K562 (cell line): ENCODE data around the gene PRTFDC1. TPM values are rescaled to one million over a fixed set of nuclear protein-coding genes. Genes with fewer than 3 reads are reported as not detected.

ENCODE experiments used
- ATF1 ChIP-seq, 2 experiments: fragments of 450-650 bp in 1 of 2; IDR thresholded peaks; 2 replicates each; pipeline ENCODE4 v1.6.1; 2016; ENCODE audit warnings: missing compliant biosample characterization in 1 of 2, missing genetic modification characterization in 1 of 2
- CCNT2 ChIP-seq: IDR thresholded peaks from 2 replicates; pipeline ENCODE4 v1.6.1; 2011; ENCODE audit warnings: borderline replicate concordance, low read depth, mild to moderate bottlenecking, moderate library complexity, mixed read lengths, low read length; ENCODE audit not compliant: insufficient read length; ENCODE audit errors: extremely low read depth
- CEBPG ChIP-seq, 3 experiments: fragments of 200-800 bp in 1 of 3; sonication (Bioruptor generic) in 1 of 3; sonication (generic) in 1 of 3; formaldehyde crosslinking in 1 of 3; IDR thresholded peaks in 2 of 3; conservative IDR thresholded peaks in 1 of 3; 2 replicates each; pipeline versions ENCODE4 v1.6.1 to v1.8.0; 2016 to 2022; ENCODE audit warnings: missing compliant biosample characterization in 2 of 3, missing genetic modification characterization in 2 of 3, mild to moderate bottlenecking in 1 of 3, missing genetic modification reagents in 1 of 3
- E2F8 ChIP-seq: fragments of 450-650 bp; IDR thresholded peaks from 2 replicates; pipeline ENCODE4 v1.7.1; 2018; ENCODE audit warnings: mild to moderate bottlenecking, low read depth; ENCODE audit not compliant: partially characterized antibody
- NEUROD1 ChIP-seq: fragments of 150-350 bp; IDR thresholded peaks from 2 replicates; pipeline ENCODE4 v1.6.1; 2014; ENCODE audit warnings: borderline replicate concordance, low read length, low read depth; ENCODE audit not compliant: partially characterized antibody
- PHB ChIP-seq: fragments of 250-450 bp; sonication (Bioruptor Pico); IDR thresholded peaks from 2 replicates; pipeline ENCODE4 v1.5.0; 2021
- RBFOX2 ChIP-seq: fragments of 200-400 bp; formaldehyde crosslinking; IDR thresholded peaks from 2 replicates; pipeline ENCODE4 v1.6.1; 2017; ENCODE audit warnings: low read depth, mild to moderate bottlenecking, low read length, moderate library complexity
- STAT6 ChIP-seq: sonication (generic); formaldehyde crosslinking; IDR thresholded peaks from 2 replicates; pipeline ENCODE4 v1.8.1; 2023; ENCODE audit warnings: mild to moderate bottlenecking, missing genetic modification reagents
- SUPT5H ChIP-seq: fragments of 450-650 bp; IDR thresholded peaks from 2 replicates; pipeline ENCODE4 v1.6.1; 2016
- TAF7 ChIP-seq: fragments of 450-650 bp; IDR thresholded peaks from 2 replicates; pipeline ENCODE4 v1.6.1; 2016; ENCODE audit warnings: missing genetic modification characterization, missing compliant biosample characterization
- XRCC5 ChIP-seq: fragments of 200-400 bp; formaldehyde crosslinking; IDR thresholded peaks from 2 replicates; pipeline ENCODE4 v1.6.1; 2017; ENCODE audit warnings: low read depth, mild to moderate bottlenecking, low read length
- ZBTB7A ChIP-seq: IDR thresholded peaks from 2 replicates; pipeline ENCODE4 v1.6.1; 2011; ENCODE audit warnings: low read depth, mild to moderate bottlenecking, low read length, moderate library complexity, borderline replicate concordance; ENCODE audit not compliant: control insufficient read depth
- ZNF764 ChIP-seq: fragments of 250-450 bp; sonication (Bioruptor Pico); IDR thresholded peaks from 2 replicates; pipeline ENCODE4 v1.4.0; 2020; ENCODE audit warnings: low read depth, mild to moderate bottlenecking, moderate library complexity
- polyA plus RNA-seq, 8 experiments: library from polyadenylated mRNA; depleted of rRNA in 4 of 8; stranded (reverse) in 5 of 8; unstranded in 3 of 8; fragments of >200 nt; fragmentation: Nextera tagmentation in 2 of 8; fragmentation: Illumina TruSeq in 1 of 8; extraction: Ambion mirVana in 2 of 8; extraction: Trizol in 1 of 8; gene quantifications; 2 replicates each; pipeline versions ENCODE4 v1.2.1 to v1.2.3, GENCODE V29; 2011 to 2014; ENCODE audit warnings: inconsistent platforms in 1 of 8, missing spikeins in 1 of 8
- total RNA-seq, 7 experiments: library from RNA; depleted of rRNA in 6 of 7; stranded (reverse); fragments of >200 nt in 6 of 7; fragmentation: Illumina TruSeq in 2 of 7; extraction: Trizol in 2 of 7; gene quantifications; 2 replicates each; pipeline versions ENCODE4 v1.2.1 to v1.2.3, GENCODE V29; 2011 to 2021; ENCODE audit warnings: low replicate concordance in 1 of 7
- TF ChIP-seq, protein P1 (sequence below): IDR thresholded peaks from 2 replicates; pipeline ENCODE4 v1.6.1; 2011; ENCODE audit not compliant: insufficient read length; ENCODE audit errors: extremely low read depth
- TF ChIP-seq, protein P2 (sequence below): sonication (generic); formaldehyde crosslinking; IDR thresholded peaks from 2 replicates; pipeline ENCODE4 v1.8.0; 2022; ENCODE audit warnings: mild to moderate bottlenecking, low read depth, missing genetic modification reagents
- TF ChIP-seq, protein P3 (sequence below), 3 experiments: IDR thresholded peaks in 2 of 3; conservative IDR thresholded peaks in 1 of 3; 2 replicates each; pipeline ENCODE4 v1.5.1; 2011 to 2012; ENCODE audit warnings: low read length in 3 of 3, mild to moderate bottlenecking in 3 of 3, control low read depth in 2 of 3, improper control_type of control experiment in 1 of 3, inconsistent platforms in 1 of 3, low read depth in 1 of 3, mixed read lengths in 1 of 3, moderate library complexity in 1 of 3; ENCODE audit not compliant: insufficient read depth in 2 of 3

The PRTFDC1 gene
- total and polyA plus RNA-seq, 9 of the 15 experiments (the other 6 are each of a cell fraction or from before 2014, with no cell fraction given): 7.0 to 27.6 (median 10.0) TPM

DNA sequence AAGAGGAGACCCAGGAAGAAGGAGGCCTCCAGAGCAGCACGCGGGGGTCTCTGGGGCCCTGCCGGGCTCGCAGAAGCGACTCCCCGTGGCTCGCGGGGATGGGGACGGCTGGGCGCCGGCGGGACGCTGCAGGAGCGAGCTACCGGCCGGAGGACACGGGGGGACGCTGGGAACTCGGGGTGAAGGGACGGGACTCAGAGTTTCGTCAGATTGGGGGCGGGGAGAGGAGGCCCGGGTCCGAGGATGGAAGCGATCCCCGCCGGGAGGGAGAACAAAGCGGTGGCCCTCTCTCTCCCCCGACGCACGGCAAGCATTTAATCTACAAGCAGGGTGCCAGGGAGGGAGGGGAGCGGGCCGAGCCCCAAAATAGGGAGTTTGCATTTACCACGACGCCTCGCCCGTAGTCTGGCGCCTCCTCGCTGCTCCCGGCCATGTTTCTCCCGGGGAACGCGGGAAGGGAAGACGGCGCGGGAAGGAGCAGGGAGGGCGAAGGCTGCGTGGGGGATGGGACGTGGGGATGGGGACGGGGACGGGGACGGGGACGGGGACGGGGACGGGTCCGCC lies at the start of gene PRTFDC1 (continued):
- TF ChIP-seq, protein P1, sequence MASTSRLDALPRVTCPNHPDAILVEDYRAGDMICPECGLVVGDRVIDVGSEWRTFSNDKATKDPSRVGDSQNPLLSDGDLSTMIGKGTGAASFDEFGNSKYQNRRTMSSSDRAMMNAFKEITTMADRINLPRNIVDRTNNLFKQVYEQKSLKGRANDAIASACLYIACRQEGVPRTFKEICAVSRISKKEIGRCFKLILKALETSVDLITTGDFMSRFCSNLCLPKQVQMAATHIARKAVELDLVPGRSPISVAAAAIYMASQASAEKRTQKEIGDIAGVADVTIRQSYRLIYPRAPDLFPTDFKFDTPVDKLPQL: no peak
- TF ChIP-seq CCNT2: peak; percentile 13
- no peak for TF ChIP-seq STAT6 (CRISPR knock-in tag)
- no peak for TF ChIP-seq ZNF764 (CRISPR knock-in tag)
- TF ChIP-seq ZBTB7A: peak; percentile 34; the same call in 1 of the 2 replicates
- no peak for TF ChIP-seq PHB (CRISPR knock-in tag)
- TF ChIP-seq, protein P2, sequence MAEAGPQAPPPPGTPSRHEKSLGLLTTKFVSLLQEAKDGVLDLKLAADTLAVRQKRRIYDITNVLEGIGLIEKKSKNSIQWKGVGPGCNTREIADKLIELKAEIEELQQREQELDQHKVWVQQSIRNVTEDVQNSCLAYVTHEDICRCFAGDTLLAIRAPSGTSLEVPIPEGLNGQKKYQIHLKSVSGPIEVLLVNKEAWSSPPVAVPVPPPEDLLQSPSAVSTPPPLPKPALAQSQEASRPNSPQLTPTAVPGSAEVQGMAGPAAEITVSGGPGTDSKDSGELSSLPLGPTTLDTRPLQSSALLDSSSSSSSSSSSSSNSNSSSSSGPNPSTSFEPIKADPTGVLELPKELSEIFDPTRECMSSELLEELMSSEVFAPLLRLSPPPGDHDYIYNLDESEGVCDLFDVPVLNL (CRISPR knock-in tag): 0 out of 2 replicates have a peak, but pooled peaks have one; percentile 61
- TF ChIP-seq ATF1 (CRISPR knock-in tag; IDR thresholded peaks at IDR 0.05): no peak
- peak; percentile 31; the same call in 1 of the 2 replicates for TF ChIP-seq ATF1 (tag; IDR thresholded peaks at IDR 0.05)
- 0 out of 2 replicates have a peak, but pooled peaks have one; percentile 16 for TF ChIP-seq XRCC5
- peak; percentile 53; the same call in 1 of the 2 replicates for TF ChIP-seq CEBPG (CRISPR knock-in tag; IDR thresholded peaks at IDR 0.05)
- TF ChIP-seq CEBPG (tag; conservative IDR thresholded peaks at IDR 0.05 in 1 of 2, IDR thresholded peaks at IDR 0.05 in 1 of 2): no peak
- TF ChIP-seq SUPT5H: 0 out of 2 replicates have a peak, but pooled peaks have one; percentile 65
- no peak for TF ChIP-seq TAF7 (tag)
- TF ChIP-seq NEUROD1: peak; percentile 19
- peak; percentile 91 for TF ChIP-seq RBFOX2
- TF ChIP-seq, protein P3, sequence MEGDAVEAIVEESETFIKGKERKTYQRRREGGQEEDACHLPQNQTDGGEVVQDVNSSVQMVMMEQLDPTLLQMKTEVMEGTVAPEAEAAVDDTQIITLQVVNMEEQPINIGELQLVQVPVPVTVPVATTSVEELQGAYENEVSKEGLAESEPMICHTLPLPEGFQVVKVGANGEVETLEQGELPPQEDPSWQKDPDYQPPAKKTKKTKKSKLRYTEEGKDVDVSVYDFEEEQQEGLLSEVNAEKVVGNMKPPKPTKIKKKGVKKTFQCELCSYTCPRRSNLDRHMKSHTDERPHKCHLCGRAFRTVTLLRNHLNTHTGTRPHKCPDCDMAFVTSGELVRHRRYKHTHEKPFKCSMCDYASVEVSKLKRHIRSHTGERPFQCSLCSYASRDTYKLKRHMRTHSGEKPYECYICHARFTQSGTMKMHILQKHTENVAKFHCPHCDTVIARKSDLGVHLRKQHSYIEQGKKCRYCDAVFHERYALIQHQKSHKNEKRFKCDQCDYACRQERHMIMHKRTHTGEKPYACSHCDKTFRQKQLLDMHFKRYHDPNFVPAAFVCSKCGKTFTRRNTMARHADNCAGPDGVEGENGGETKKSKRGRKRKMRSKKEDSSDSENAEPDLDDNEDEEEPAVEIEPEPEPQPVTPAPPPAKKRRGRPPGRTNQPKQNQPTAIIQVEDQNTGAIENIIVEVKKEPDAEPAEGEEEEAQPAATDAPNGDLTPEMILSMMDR (IDR thresholded peaks at IDR 0.05 in 2 of 3, conservative IDR thresholded peaks at IDR 0.05 in 1 of 3; ENCODE audit: insufficient read depth in 2 of 3, low read depth in 1 of 3, low read length in 3 of 3): 0 out of 6 replicates have a peak, but pooled peaks of 1 of the 3 experiments have one; percentile 5
- TF ChIP-seq E2F8: no peak
